SJCRH30 (cell line): ENCODE results near the gene TMED1. TPM values are rescaled to one million over a fixed set of nuclear protein-coding genes. Genes with fewer than 3 reads are reported as not detected.
A peak's percentile ranks its signal among the peaks of the same experiment; 100 is the strongest.
"Not testable (repeated sequence)": the region's sequence is repeated elsewhere in the genome, so short reads cannot be mapped to it uniquely, and the experiment has no call there.

Experiments
- DNase-seq, 2 experiments: peaks; one replicate each; pipeline ENCODE4 v3.0.0-alpha.2; 2015 to 2020
- H3K27ac ChIP-seq: fragments of 250-450 bp; sonication (Bioruptor Pico); 2 replicates; pipeline ENCODE4 v1.5.1; 2020; ENCODE audit warnings: mild to moderate bottlenecking, moderate library complexity
- H3K27me3 ChIP-seq: fragments of 250-450 bp; sonication (Bioruptor Pico); 2 replicates; pipeline ENCODE4 v1.5.1; 2020; ENCODE audit warnings: mild to moderate bottlenecking, moderate library complexity
- H3K36me3 ChIP-seq: fragments of 250-450 bp; sonication (Bioruptor Pico); 2 replicates; pipeline ENCODE4 v1.5.1; 2020; ENCODE audit warnings: mild to moderate bottlenecking, moderate library complexity
- H3K4me1 ChIP-seq: fragments of 250-450 bp; sonication (Bioruptor Pico); 2 replicates; pipeline ENCODE4 v1.5.1; 2020; ENCODE audit warnings: mild to moderate bottlenecking, moderate library complexity
- H3K4me3 ChIP-seq: fragments of 250-450 bp; sonication (Bioruptor Pico); 2 replicates; pipeline ENCODE4 v1.5.1; 2020; ENCODE audit warnings: mild to moderate bottlenecking, moderate library complexity
- H3K9me3 ChIP-seq: fragments of 250-450 bp; sonication (Bioruptor Pico); replicated peaks from 2 replicates; pipeline ENCODE4 v1.5.1; 2020; ENCODE audit warnings: mild to moderate bottlenecking, moderate library complexity
- total RNA-seq: library from RNA; depleted of rRNA; stranded (reverse); fragments of >200 nt; shearing (Covaris generic); gene quantifications from 2 replicates; pipeline ENCODE4 v1.2.3, GENCODE V29; 2014

Gene TMED1
- total RNA-seq, 1 experiment from 2014 or later: 25.2 TPM

GRCh38 chr19:10870501-10870954, 34.5 kb upstream of the TMED1 start:
- no peaks in the 10 kb centered on the region for H3K9me3 ChIP-seq
- no peak for DNase-seq
- H3K27ac ChIP-seq: no peak overlapping the region
- no peaks in the 10 kb centered on the region for H3K27me3 ChIP-seq
- peak overlapping the region; percentile 59 for H3K4me3 ChIP-seq
- no peaks in the 10 kb centered on the region for H3K36me3 ChIP-seq
- H3K4me1 ChIP-seq: 0 out of 2 replicates have a peak, but pooled peaks cover 7% of the 10 kb centered on the region

DNA sequence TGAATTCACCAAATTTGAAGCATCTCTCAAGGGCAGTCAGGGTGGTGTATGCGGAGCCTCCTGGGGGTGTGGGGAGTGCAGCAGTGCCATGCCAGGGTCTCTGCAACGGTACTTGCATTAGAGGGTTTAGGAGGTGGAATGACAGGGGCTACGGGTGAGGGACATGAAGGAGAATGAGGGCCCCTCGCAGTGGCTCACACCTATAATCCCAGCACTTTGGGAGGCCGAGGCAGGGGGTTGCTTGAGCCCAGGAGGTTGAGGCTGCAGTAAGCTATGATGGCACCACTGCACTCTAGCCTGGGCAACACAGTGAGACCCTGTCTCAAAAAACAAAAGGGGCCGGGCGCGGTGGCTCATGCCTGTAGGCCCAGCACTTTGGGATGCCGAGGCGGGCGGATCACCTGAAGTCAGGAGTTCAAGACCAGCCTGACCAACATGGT, 33.9 kb upstream of the TMED1 start:
- H3K9me3 ChIP-seq, DNase-seq, H3K36me3 ChIP-seq, H3K27me3 ChIP-seq, H3K4me1 ChIP-seq, H3K27ac ChIP-seq, H3K4me3 ChIP-seq: not testable (repeated sequence)

DNA sequence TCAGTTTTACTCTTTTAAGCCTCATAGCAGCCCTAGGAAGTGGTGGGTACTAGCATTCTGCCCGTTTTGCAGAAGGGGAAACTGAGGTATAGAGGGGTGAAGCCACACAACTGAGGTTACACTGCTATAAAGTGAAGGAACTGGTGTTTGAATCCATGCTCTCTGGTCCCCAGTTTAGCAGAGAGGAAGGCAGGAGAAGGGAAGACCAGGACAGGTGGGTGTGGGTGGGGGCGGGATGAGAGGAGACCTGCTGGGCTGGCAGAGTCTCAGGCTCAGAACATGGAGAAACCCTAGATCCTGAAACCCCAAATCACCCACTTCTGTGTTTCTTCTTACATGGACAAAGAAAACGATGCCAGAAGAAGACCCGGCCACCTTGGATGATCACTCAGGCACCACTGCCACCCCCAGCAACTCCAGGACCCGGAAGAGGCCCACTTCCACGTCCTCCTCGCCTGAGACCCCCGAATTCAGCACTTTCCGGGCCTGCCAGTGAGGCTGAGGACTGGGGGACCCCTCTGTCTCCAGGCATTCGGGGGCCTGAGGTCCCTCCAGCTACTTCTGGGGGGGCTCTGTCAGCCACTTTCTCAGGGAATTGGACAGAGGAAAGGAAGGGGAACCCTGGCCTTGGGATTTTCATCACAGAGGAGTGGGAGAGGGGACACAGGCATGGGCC, 33.0 kb upstream of the TMED1 start:
- Histone ChIP-seq H3K9me3 (no peaks in the 10 kb centered on the region), H3K27me3 (no peaks in the 10 kb centered on the region), H3K36me3 (no peaks in the 10 kb centered on the region), H3K27ac (no peak overlapping the region), H3K4me1 (peaks cover 7% of the 10 kb centered on the region; the same call in 1 of the 2 replicates), H3K4me3 (no peak overlapping the region)
- no peak for DNase-seq

DNA sequence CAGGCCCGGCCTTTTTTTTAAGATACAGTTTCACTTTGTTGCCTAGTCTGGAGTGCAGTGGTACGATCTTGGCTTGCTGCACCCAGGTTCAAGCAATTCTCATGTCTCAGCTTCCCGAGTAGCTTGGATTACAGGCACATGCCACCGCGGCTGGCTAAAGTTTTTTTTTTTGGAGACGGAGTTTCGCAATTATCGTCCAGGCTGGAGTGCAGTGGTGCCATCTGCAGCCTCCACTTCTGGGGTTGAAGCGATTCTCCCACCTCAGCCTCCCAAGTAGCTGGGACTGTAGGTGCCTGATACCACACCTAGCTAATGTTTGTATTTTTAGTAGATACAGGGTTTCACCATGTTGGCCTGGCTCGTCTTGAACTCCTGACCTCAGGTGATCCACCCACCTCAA, 30.5 kb upstream of the TMED1 start:
- DNase-seq: no peak
- peaks cover 3% of the 10 kb centered on the region; the same call in 1 of the 2 replicates for H3K4me1 ChIP-seq
- H3K27ac ChIP-seq: no peak overlapping the region
- no peaks in the 10 kb centered on the region for H3K9me3 ChIP-seq
- H3K36me3 ChIP-seq: no peaks in the 10 kb centered on the region
- H3K4me3 ChIP-seq: no peak overlapping the region
- H3K27me3 ChIP-seq: no peaks in the 10 kb centered on the region

- Histone ChIP-seq H3K9me3 (no peaks in the 10 kb centered on the region), H3K4me1 (peaks cover 3% of the 10 kb centered on the region; the same call in 1 of the 2 replicates), H3K27me3 (no peaks in the 10 kb centered on the region), H3K36me3 (no peaks in the 10 kb centered on the region), H3K4me3 (no peak overlapping the region), H3K27ac (no peak overlapping the region)
- peak; percentile 79 to 88 for DNase-seq
Observed at GRCh38 chr19:10864538-10864899, 28.5 kb upstream of the TMED1 start.

- peaks cover 3% of the 10 kb centered on the region; the same call in 1 of the 2 replicates for H3K4me1 ChIP-seq
- H3K36me3 ChIP-seq: no peaks in the 10 kb centered on the region
- peak; percentile 64 to 67 for DNase-seq
- no peaks in the 10 kb centered on the region for H3K9me3 ChIP-seq
- peak overlapping the region; percentile 27 for H3K4me3 ChIP-seq
- H3K27me3 ChIP-seq: no peaks in the 10 kb centered on the region
- no peak overlapping the region for H3K27ac ChIP-seq
Observed at GRCh38 chr19:10863107-10863717, 27.2 kb upstream of the TMED1 start.

- H3K4me1 ChIP-seq: peaks cover 3% of the 10 kb centered on the region; the same call in 1 of the 2 replicates
- H3K4me3 ChIP-seq: peak overlapping the region; percentile 27
- no peaks in the 10 kb centered on the region for H3K9me3 ChIP-seq
- no peak for DNase-seq
- H3K36me3 ChIP-seq: no peaks in the 10 kb centered on the region
- H3K27me3 ChIP-seq: no peaks in the 10 kb centered on the region
- H3K27ac ChIP-seq: no peak overlapping the region
Observed at GRCh38 chr19:10862561-10863106, 26.6 kb upstream of the TMED1 start.

DNA sequence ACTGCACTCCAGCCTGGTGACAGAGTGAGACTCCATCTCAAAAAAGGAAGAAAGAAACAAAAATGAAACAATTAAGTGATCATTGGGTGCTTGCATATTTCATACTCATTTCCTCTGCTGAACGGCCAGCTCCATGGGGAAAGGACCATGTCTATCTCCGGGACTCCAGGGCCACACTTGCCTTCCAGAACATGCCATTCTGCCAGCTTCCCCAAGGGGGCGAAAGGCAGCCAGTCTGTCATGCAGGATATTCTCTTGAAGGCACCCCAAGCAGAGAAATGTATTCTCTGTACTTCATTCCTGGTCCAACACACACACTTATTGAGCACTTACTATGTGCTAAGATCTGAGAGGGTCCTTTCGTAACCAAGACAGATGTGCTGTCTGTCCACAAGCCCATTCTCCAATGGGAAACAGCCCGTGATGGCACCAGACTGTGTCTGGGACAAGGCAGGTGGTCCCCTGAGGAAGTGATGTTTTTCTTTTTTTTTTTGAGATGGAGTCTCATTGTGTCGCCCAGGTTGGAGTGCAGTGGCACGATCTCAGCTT, 25.2 kb upstream of the TMED1 start:
- H3K9me3 ChIP-seq: no peaks in the 10 kb centered on the region
- no peaks in the 10 kb centered on the region for H3K36me3 ChIP-seq
- no peaks in the 10 kb centered on the region for H3K27me3 ChIP-seq
- no peak overlapping the region for H3K4me3 ChIP-seq
- H3K4me1 ChIP-seq: peaks cover 3% of the 10 kb centered on the region; the same call in 1 of the 2 replicates
- no peak overlapping the region for H3K27ac ChIP-seq
- DNase-seq: peak; percentile 39 to 56

- no peak overlapping the region for H3K27ac ChIP-seq
- H3K4me1 ChIP-seq: no peaks in the 10 kb centered on the region
- no peak overlapping the region for H3K4me3 ChIP-seq
- peak; percentile 42 to 66 for DNase-seq
- no peaks in the 10 kb centered on the region for H3K27me3 ChIP-seq
- H3K9me3 ChIP-seq: no peaks in the 10 kb centered on the region
- no peaks in the 10 kb centered on the region for H3K36me3 ChIP-seq
Observed at GRCh38 chr19:10858204-10858828, 22.3 kb upstream of the TMED1 start.

GRCh38 chr19:10856899-10857298, 20.9 kb upstream of the TMED1 start:
- H3K27ac ChIP-seq, DNase-seq, H3K27me3 ChIP-seq, H3K4me1 ChIP-seq, H3K9me3 ChIP-seq, H3K36me3 ChIP-seq, H3K4me3 ChIP-seq: not testable (repeated sequence)

DNA sequence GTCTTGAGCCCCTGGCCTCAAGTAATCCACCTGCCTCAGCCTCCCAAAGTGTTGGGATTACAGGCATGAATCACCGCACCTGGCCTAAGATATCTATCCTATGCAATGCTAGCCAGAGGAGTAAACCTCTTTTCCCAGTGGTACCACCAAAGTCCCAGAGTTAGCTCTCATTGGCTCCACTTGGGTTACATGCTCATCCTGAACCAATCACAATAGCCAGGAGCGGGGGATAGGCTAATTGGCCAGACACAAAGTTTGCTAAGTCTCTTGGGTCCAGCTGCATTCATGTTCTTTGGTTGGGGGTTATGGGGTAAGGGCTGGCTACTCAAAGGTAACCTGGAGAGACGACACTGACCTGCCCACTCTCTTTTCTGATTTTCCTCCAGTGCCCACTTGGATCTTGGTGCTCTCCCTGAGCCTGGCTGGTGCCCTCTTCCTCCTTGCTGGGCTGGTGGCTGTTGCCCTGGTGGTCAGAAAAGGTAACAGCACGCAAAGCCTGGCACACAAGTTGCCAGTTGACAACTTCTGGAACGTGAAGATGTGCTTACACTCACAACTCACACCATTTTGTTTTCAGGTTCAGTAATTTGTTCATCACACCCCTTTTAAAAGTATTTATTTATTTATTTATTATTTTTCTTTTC, 20.0 kb upstream of the TMED1 start:
- no peaks in the 10 kb centered on the region for H3K9me3 ChIP-seq
- no peaks in the 10 kb centered on the region for H3K27me3 ChIP-seq
- H3K4me1 ChIP-seq: no peaks in the 10 kb centered on the region
- H3K36me3 ChIP-seq: no peaks in the 10 kb centered on the region
- DNase-seq: peak in 1 of 2 experiments; percentile 46
- H3K27ac ChIP-seq: no peak overlapping the region
- H3K4me3 ChIP-seq: no peak overlapping the region

DNA sequence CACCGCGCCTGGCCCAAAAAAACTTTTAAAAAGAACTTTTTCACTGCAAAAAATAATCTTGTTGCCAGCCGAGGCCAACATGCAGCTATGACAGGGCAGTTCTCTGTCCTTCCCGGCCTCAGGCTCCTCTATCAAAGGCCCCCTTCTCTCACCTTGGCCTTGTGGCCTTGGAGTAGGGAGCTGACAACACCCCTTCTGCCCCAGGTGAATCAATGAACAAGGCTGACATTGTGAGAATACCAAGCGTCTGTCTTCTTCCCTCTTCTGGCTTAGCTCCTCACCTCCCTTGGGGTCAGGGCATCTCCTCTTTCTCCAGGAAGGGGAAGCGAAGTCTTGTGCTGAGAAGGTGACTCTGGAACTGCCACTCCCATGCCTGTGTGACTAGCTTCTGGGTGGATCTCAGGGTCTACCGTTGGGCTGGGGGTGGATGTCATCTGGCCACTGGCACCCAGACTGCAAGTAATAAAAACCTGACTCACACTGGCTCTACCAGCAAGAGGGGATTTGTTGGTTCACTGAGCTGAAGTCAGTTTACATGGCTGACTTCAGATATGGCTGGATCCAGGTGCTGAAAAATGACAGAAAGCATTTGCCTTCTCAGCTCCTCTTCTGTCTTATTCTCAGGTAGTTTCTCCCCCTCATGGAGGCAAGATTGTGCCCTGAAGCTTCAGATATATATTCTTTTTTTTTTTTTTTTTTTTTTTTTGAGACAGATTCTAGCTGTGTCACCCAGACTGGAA, 18.5 kb upstream of the TMED1 start:
- Histone ChIP-seq H3K27me3 (no peaks in the 10 kb centered on the region), H3K36me3 (no peaks in the 10 kb centered on the region), H3K4me3 (no peak overlapping the region), H3K9me3 (no peaks in the 10 kb centered on the region), H3K27ac (no peak overlapping the region), H3K4me1 (no peaks in the 10 kb centered on the region)
- no peak for DNase-seq

DNA sequence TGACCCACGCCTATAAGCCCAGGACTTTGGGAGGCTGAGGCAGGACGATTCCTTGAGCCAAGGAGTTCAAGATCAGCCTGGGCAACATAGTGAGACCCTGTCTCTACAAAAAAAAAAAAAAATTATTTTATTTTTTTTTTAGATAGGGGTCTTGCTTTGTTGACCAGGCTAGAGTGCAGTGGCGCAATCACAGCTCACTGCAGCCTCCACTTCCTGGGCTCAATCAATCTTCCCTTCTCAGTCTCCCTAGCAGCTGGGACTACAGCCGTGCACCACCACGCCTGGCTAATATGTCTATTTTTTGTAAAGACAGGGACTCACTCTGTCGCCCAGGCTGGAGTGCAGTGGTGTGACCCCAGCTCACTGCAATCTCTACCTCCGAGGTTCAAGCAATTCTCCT, 16.9 kb upstream of the TMED1 start:
- Histone ChIP-seq H3K27me3 (no peaks in the 10 kb centered on the region), H3K27ac (no peak overlapping the region), H3K9me3 (no peaks in the 10 kb centered on the region), H3K36me3 (no peaks in the 10 kb centered on the region), H3K4me1 (no peaks in the 10 kb centered on the region), H3K4me3 (no peak overlapping the region)
- DNase-seq: no peak
